ENCODE measurements around the gene RPL27A. TPM values are rescaled to one million over a fixed set of nuclear protein-coding genes. Genes with fewer than 3 reads are reported as not detected.
"Not testable (repeated sequence)": the region's sequence is repeated elsewhere in the genome, so short reads cannot be mapped to it uniquely, and the experiment has no call there.

The RPL27A gene
- total RNA-seq, 1 experiment from 2014 or later, result 831 TPM

GRCh38 chr11:8670081-8670480, 12.5 kb upstream of the RPL27A start:
- in situ Hi-C loops (cut with HindIII; ENCODE audit: low pct_unique_long_range_greater_than_20kb, low sequenced_read_pairs); DNase-seq (ENCODE audit: low read depth): not testable (repeated sequence)

GRCh38 chr11:8671193-8671612, 11.4 kb upstream of the RPL27A start:
- peak; percentile 73 for DNase-seq (ENCODE audit: low read depth)
- in situ Hi-C loops (cut with HindIII; ENCODE audit: low pct_unique_long_range_greater_than_20kb, low sequenced_read_pairs), result no loop called here

- in situ Hi-C loops (cut with HindIII; ENCODE audit: low pct_unique_long_range_greater_than_20kb, low sequenced_read_pairs), result no loop called here
- no peak for DNase-seq (ENCODE audit: low read depth)
These were observed 10.9 kb upstream of the RPL27A start for GRCh38 chr11:8671651-8672062.

GRCh38 chr11:8672346-8672745, 10.2 kb upstream of the RPL27A start:
- in situ Hi-C loops (cut with HindIII; ENCODE audit: low pct_unique_long_range_greater_than_20kb, low sequenced_read_pairs), result no loop called here
- DNase-seq (ENCODE audit: low read depth), result no peak

GRCh38 chr11:8674859-8675258, 7.7 kb upstream of the RPL27A start:
- in situ Hi-C loops (cut with HindIII; ENCODE audit: low pct_unique_long_range_greater_than_20kb, low sequenced_read_pairs), result no loop called here
- DNase-seq (ENCODE audit: low read depth), result no peak

- in situ Hi-C loops (cut with HindIII; ENCODE audit: low pct_unique_long_range_greater_than_20kb, low sequenced_read_pairs), result no loop called here
- no peak for DNase-seq (ENCODE audit: low read depth)
These were observed 6.1 kb upstream of the RPL27A start for GRCh38 chr11:8676458-8676857.

- DNase-seq (ENCODE audit: low read depth), result no peak
- in situ Hi-C loops (cut with HindIII; ENCODE audit: low pct_unique_long_range_greater_than_20kb, low sequenced_read_pairs), result no loop called here
These were observed 3.6 kb upstream of the RPL27A start for GRCh38 chr11:8679006-8679405.

- in situ Hi-C loops (cut with HindIII; ENCODE audit: low pct_unique_long_range_greater_than_20kb, low sequenced_read_pairs), result no loop called here
- DNase-seq (ENCODE audit: low read depth), result no peak
These were observed 722 bp upstream of the RPL27A start for GRCh38 chr11:8681837-8682302.

GRCh38 chr11:8683115-8683807, 669 bp downstream of the RPL27A start:
- in situ Hi-C loops (cut with HindIII; ENCODE audit: low pct_unique_long_range_greater_than_20kb, low sequenced_read_pairs), result no loop called here
- no peak for DNase-seq (ENCODE audit: low read depth)

GRCh38 chr11:8684600-8685290, 2.2 kb downstream of the RPL27A start:
- no peak for DNase-seq (ENCODE audit: low read depth)
- in situ Hi-C loops (cut with HindIII; ENCODE audit: low pct_unique_long_range_greater_than_20kb, low sequenced_read_pairs), result no loop called here

GRCh38 chr11:8685306-8685705, 2.7 kb downstream of the RPL27A start:
- in situ Hi-C loops (cut with HindIII; ENCODE audit: low pct_unique_long_range_greater_than_20kb, low sequenced_read_pairs), result no loop called here
- DNase-seq (ENCODE audit: low read depth), result no peak

- no peak for DNase-seq (ENCODE audit: low read depth)
- in situ Hi-C loops (cut with HindIII; ENCODE audit: low pct_unique_long_range_greater_than_20kb, low sequenced_read_pairs), result no loop called here
These were observed 3.2 kb downstream of the RPL27A start for GRCh38 chr11:8685820-8686219.

GRCh38 chr11:8686325-8686724, 3.7 kb downstream of the RPL27A start:
- in situ Hi-C loops (cut with HindIII; ENCODE audit: low pct_unique_long_range_greater_than_20kb, low sequenced_read_pairs), result no loop called here
- no peak for DNase-seq (ENCODE audit: low read depth)

- in situ Hi-C loops (cut with HindIII; ENCODE audit: low pct_unique_long_range_greater_than_20kb, low sequenced_read_pairs), result no loop called here
- DNase-seq (ENCODE audit: low read depth), result peak; percentile 94
These were observed 6.1 kb downstream of the RPL27A start for GRCh38 chr11:8688414-8689362.

- in situ Hi-C loops (cut with HindIII; ENCODE audit: low pct_unique_long_range_greater_than_20kb, low sequenced_read_pairs), result no loop called here
- DNase-seq (ENCODE audit: low read depth), result no peak
These were observed 7.2 kb downstream of the RPL27A start for GRCh38 chr11:8689726-8690255.

GRCh38 chr11:8690374-8691342, 8.1 kb downstream of the RPL27A start:
- in situ Hi-C loops (cut with HindIII; ENCODE audit: low pct_unique_long_range_greater_than_20kb, low sequenced_read_pairs), result no loop called here
- no peak for DNase-seq (ENCODE audit: low read depth)

- in situ Hi-C loops (cut with HindIII; ENCODE audit: low pct_unique_long_range_greater_than_20kb, low sequenced_read_pairs), result no loop called here
- no peak for DNase-seq (ENCODE audit: low read depth)
These were observed 9.0 kb downstream of the RPL27A start for GRCh38 chr11:8691601-8692000.

Measured in Caki2 (cell line).